GM18505 (cell line): Measurements from ENCODE around the gene CD8B.

Experiments used
- ATAC-seq: cut with Tn5 transposase; IDR thresholded peaks from one replicate; pipeline ENCODE4 v1.9.1; 2021; ENCODE audit not compliant: unreplicated experiment
- POLR2A ChIP-seq: IDR thresholded peaks from 4 replicates; pipeline ENCODE4 v1.6.1; 2011; ENCODE audit warnings: borderline replicate concordance; ENCODE audit not compliant: insufficient read depth, insufficient read length; ENCODE audit errors: extremely low read depth

Gene CD8B

DNA sequence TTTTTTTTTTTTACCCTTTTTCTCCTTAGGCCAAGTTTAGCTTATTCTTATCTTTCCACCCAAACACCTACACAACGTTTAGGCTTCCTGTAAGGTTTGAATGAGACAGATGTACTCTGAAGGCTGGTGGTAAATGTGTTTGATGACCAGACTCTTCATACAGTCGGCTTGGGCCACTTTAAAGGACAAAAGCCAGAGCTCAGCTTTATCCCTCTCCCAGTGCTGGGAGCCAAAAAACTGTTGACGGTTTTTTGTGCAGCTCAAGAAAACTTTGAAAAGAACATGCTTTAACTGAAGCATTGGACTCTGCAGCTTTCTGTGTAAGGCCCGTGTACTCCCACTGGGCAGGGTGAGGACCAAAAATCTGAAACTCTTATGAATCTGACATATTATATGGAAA, 86.3 kb downstream of the CD8B start:
- no peak for TF ChIP-seq POLR2A
- no peak for ATAC-seq

GRCh38 chr2:86774862-86775261, 86.8 kb downstream of the CD8B start:
- ATAC-seq, result no peak
- TF ChIP-seq POLR2A, result no peak

DNA sequence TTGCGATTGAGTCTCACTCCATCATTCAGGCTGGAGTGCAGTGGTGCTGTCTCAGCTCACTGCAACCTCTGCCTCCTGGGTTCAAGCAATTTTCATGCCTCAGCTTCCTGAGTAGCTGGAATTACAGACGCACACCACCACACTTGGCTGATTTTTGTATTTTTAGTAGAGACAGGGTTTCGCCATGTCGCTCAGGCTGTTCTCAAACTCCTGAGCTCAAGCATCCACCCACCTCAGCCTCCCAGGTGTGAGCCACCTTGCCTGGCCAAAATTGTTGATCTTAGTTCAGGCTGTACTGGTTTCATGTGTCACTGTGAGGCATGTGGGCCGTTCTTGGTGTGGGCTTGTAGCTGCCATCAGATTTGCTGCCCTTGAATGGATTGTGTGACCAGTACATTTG, 89.1 kb downstream of the CD8B start:
- ATAC-seq, result no peak
- no peak for TF ChIP-seq POLR2A

- TF ChIP-seq POLR2A, result no peak
- ATAC-seq, result no peak
These were observed 90.8 kb downstream of the CD8B start for GRCh38 chr2:86770816-86771301.

DNA sequence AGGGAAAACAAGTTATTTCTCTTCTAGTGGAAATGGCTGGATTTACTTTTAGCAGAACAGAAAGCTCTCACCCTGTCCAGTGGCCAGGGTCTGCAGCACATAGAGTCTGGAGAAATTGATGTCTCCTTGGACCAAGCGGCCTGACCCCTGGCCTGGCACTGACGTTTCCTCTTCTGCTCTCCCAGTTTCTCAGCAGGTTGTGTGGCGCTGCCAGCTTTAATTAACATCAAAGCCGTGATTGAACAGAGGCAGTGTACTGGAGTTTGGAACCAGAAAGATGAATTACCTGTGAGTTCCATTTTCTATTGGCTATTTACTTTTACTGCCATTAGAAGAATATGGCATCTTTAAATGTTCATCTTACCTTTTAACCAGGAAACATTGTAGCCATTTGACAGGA, 91.8 kb downstream of the CD8B start:
- no peak for ATAC-seq
- no peak for TF ChIP-seq POLR2A

GRCh38 chr2:86768189-86768949, 93.3 kb downstream of the CD8B start:
- no peak for TF ChIP-seq POLR2A
- no peak for ATAC-seq
